ENCODE measurements around the gene ST6GAL1. TPM values are rescaled to one million over a fixed set of nuclear protein-coding genes. Genes with fewer than 3 reads are reported as not detected.
"Not testable (repeated sequence)": the region's sequence is repeated elsewhere in the genome, so short reads cannot be mapped to it uniquely, and the experiment has no call there.

ST6GAL1 gene
- total RNA-seq, 1 experiment from 2014 or later: 5.9 TPM

DNA sequence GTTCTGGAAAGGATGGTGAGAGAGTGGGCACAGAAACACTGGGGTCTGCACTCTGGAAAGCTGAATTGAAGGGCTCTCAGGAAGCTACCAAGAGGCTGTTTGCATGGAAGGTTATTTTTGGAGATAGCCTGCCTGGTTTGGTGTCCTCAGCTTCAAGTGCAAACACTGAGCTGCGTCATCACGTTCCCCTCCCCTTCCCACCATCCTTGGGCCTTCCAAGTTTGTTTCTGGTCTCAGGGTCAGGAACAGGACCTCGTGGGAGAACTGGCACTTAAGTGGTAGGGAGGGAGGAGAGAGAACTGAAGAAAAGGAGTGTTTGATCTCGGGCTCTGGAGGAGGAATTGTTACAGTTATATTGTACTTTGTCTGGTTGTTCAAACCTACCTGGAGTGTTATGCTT, 10.6 kb downstream of the ST6GAL1 start:
- no peak for DNase-seq (ENCODE audit: low read depth)

DNA sequence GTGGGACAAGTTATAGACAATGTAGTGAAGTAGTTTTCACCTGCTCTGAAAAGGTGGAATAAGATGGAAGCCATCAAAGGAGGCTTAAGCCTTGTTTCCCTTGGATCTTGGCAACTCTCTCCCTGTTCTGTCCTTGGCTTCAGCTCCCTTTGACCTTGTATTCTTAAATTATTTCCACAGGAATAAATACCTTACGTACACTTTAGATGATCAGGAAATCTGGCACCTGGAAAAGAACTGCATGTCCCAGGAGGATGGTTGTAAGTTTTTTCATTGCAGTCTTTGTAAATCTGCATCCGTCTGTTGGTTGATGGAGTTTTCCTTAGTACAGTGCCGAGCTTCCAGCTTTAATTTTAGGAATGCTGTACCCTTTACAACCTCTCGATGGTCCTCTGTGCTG, 11.8 kb downstream of the ST6GAL1 start:
- DNase-seq (ENCODE audit: low read depth): no peak

DNA sequence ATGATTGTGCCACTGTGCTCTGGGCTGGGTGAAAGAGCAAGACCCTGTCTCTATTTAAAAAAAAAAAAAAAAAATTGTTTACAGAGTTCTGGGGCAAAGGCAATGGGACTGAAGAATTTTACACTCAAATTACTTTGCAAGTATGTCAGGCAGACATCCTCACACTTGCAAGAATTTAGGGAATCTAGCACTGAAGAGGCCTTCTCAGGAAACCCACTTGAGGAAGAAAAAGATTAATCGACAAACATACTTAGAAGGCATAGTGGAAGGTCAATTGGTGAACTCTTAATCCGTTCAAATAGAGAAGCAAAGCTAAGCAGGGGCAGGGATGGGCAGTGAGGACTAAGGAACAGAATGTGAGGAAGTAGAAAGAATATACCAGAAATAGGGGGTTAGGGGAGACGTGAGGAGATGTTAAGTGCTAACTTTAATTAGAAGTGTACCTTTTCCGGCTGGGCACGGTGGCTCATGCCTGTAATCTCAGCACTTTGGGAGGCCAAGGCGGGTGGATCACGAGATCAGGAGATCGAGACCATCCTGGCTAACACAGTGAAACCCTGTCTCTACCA, 15.0 kb downstream of the ST6GAL1 start:
- no peak for DNase-seq (ENCODE audit: low read depth)

- no peak for DNase-seq (ENCODE audit: low read depth)
Observed at GRCh38 chr3:186946756-186947375, 16.5 kb downstream of the ST6GAL1 start.

GRCh38 chr3:186949281-186949982, 19.1 kb downstream of the ST6GAL1 start:
- DNase-seq (ENCODE audit: low read depth): no peak

DNA sequence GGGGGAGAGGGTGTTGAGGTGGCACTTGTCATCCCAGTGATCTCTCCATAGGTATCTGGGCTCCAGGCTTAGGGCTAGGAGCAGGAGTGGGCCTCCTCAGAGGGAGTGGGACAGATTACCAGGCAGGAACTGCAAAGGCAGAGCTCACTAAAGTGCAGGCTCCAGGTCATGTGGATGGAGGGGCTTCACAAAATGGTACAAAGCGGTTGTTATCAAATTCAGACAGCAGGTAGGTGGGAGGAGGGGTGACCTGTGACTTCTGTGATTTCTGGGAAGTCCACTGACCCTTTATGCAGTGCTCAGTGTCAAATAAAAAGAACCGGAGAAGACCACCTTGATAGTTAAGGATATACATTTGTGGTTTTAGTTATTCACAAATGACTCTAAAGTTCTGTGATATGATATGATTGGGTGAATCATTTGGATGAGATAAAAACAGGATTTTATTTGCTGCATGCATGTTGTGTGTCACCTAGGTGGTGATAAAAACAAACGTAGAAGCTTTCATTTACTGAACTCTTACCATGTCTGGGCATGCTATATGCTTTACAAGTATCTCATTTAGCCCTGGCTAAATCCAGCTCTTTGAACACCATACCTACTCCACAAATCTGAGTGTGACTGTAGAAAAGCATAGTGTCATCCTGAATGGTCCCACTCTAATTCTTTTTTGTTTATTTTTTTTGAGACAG, 20.2 kb downstream of the ST6GAL1 start:
- no peak for DNase-seq (ENCODE audit: low read depth)

GRCh38 chr3:186951640-186952552, 21.6 kb downstream of the ST6GAL1 start:
- DNase-seq (ENCODE audit: low read depth): no peak

DNA sequence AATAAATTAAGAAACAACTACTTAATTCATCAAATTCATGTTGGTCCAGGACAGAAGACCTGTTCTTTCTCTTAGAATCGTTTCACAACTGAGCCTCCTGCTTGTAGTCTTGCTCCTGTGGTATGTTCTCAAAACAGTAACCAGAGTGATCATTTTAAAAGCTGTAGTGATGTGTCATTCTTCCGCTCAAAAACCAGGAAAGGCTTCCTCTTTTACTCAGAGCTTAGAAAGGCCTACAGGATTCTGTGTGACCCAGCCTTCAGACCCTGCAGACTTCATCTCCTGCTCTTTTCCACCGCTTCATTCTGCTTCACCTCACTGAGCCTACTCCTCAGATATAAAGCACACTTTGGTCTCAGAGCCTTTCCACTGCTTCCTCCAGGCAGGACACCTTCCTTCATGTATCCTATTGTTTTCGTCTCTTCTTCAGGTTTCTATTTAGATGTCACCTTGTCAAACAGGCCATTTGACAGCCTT, 22.7 kb downstream of the ST6GAL1 start:
- DNase-seq (ENCODE audit: low read depth): peak; percentile 55

DNA sequence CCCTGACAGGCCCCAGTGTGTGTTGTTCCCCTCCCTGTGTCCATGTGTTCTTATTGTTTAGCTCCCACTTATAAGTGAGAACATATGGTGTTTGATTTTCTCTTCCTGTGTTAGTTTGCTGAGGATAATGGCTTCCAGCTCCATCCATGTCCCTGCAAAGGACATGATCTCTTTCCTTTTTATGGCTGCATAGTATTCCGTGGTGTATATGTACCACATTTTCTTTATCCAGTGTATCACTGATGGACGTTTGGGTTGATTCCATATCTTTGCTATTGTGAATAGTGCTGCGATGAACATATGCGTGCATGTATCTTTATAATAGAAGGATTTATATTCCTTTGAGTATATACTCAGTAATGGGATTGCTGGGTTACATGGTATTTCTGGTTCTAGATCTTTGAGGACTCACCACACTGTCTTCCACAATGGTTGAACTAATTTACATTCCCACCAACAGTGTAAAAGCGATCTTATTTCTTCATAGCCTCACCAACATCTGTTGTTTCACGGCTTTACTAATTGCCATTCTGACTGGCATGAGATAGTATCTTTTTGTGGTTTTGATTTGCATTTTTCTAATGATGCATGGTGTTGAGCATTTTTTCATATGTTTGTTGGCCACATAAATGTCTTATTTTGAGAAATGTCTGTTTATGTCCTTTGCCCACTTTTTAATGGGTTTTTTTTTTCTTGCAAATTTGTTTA, 23.8 kb downstream of the ST6GAL1 start:
- not testable (repeated sequence) for DNase-seq (ENCODE audit: low read depth)

GRCh38 chr3:186955898-186956696, 25.8 kb downstream of the ST6GAL1 start:
- DNase-seq (ENCODE audit: low read depth): no peak

DNA sequence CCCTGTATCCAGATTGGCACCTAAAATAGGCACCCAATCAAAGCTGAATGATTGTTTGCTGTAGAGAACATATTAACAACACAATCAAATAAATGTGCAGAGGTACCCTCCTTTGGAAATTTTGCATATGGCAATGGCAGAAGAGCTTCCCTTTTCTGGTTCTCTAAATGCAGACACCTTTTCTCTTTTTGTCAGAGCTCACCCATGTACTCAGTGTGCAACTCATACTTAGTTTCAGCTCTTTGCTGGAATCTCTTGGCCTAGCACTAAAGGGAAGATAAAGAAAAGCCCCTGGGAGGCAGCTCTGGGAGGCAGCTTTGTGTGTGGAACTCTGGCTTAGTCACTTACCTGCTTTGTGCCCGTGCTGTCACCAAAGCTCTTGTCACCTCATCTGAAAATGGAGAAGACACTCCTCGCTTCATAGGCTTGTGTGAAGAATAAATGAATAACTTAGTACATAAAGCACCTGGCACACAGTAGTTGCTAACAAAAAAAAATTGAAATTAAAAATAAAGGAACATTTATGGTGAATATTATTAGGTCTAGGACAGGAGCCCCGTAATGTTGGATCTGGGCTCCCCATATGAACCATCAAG, 28.8 kb downstream of the ST6GAL1 start:
- no peak for DNase-seq (ENCODE audit: low read depth)

DNA sequence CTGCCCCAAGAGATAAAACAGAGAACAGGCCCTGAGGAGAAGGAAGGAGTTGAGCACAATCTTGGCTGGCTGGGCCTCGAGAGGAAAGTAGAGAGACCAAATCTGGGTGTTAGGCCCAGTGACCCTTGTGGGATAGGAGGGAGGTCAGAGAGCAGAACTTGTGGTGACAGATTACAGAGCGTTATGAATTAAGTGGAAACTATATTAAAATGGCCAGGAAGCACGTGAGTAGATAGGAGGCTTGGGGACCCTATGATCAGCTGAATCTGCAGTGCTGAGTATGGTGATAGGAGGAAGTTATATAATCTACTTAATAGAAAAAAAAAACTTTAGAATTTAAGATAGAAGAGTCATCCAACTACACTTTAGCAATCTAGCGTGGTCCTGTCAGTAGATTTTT, 30.0 kb downstream of the ST6GAL1 start:
- DNase-seq (ENCODE audit: low read depth): no peak

DNA sequence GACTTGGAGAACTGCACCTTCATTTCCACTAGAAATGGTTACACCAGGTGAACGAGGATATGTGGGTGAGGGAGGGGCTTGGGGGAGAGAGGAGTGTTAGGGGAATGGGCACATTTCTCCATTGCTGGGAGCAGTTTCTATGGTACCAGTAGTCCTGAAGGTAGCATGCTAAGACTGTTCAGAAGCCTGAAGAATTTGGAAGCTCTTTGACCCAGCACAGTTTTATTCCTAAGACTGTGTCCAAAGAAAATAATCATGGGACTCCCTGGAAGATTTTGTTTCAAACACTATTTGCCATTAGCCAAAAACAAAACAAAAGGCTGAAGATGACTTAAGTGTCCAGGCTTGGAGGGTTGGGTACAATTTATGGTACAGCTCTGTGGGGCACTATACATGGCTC, 32.1 kb downstream of the ST6GAL1 start:
- no peak for DNase-seq (ENCODE audit: low read depth)

GRCh38 chr3:186963636-186964035, 33.3 kb downstream of the ST6GAL1 start:
- no peak for DNase-seq (ENCODE audit: low read depth)

- DNase-seq (ENCODE audit: low read depth): no peak
Observed at GRCh38 chr3:186964071-186964470, 33.7 kb downstream of the ST6GAL1 start.

DNA sequence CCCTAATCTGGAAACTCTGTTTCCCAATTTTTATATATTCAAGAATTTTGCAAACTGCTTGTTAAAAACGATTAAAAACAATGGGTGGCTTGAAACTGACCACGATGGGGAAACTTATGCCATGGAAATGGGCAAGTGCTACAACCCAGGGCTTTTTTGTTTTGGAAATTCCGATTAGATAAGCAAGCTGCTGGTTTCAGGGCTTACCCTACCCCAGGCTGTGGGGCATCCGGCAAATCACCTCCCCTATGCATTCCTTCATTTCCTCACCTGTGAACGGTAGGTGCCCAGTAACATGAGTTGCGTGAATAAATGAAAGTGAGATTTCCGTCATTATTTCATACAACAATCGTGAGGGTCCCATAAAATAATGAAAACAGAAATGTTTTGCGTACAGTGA, 34.3 kb downstream of the ST6GAL1 start:
- DNase-seq (ENCODE audit: low read depth): no peak

- no peak for DNase-seq (ENCODE audit: low read depth)
Observed at GRCh38 chr3:186965141-186965879, 35.0 kb downstream of the ST6GAL1 start.

- no peak for DNase-seq (ENCODE audit: low read depth)
Observed at GRCh38 chr3:186966406-186966805, 36.1 kb downstream of the ST6GAL1 start.

DNA sequence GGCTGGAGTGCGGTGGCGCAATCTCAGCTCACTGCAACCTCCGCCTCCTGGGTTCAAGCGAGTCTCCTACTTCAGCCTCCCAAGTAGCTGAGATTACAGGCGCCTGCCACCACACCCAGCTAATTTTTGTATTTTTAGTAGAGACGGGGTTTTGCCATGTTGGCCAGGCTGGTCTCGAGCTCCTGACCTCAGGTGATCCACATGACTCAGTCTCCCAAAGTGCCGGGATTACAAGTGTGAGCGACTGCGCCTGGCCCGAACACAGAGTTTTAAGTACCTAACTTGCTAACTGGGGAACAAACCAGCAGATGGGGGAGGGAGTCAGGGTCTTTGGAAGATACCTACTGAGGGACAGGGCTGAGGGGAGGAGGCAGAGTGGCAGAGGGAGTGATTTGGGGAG, 36.9 kb downstream of the ST6GAL1 start:
- DNase-seq (ENCODE audit: low read depth): not testable (repeated sequence)
